Activated CD4-positive, alpha-beta T cell treated with anti-CD3 and anti-CD28 coated beads, Interleukin-2, amount 10 ng/mL, durations not matched to agents 7 days and 5 days (primary cell): ENCODE measurements around the gene TTYH2. TPM values are rescaled to one million over a fixed set of nuclear protein-coding genes. Genes with fewer than 3 reads are reported as not detected.

ENCODE experiments used
- CTCF ChIA-PET: fragments of 350-600 bp; sonication (Branson Sonifier 250); formaldehyde crosslinking; loops from one replicate; lab custom pipeline; 2021; ENCODE audit warnings: antibody characterized with exemption; lab: Charles Lee
- POLR2A ChIA-PET: fragments of 350-600 bp; sonication (Branson Sonifier 250); formaldehyde crosslinking; loops from one replicate; lab custom pipeline; 2021; ENCODE audit warnings: antibody characterized with exemption; lab: Charles Lee
- DNase-seq: peaks from one replicate; pipeline ENCODE4 v3.0.0-alpha.2; 2020
- H3K27ac Mint-ChIP-seq: one replicate; pipeline ENCODE4 v1.8.0; 2021; ENCODE audit warnings: mild to moderate bottlenecking, moderate library complexity, mixed read lengths
- H3K27me3 Mint-ChIP-seq: one replicate; pipeline ENCODE4 v1.8.0; 2021; ENCODE audit warnings: mixed read lengths
- H3K36me3 Mint-ChIP-seq: one replicate; pipeline ENCODE4 v1.8.0; 2021; ENCODE audit warnings: low read depth, mixed read lengths
- H3K4me1 Mint-ChIP-seq: one replicate; pipeline ENCODE4 v1.8.0; 2021; ENCODE audit warnings: mixed read lengths
- H3K4me3 Mint-ChIP-seq: one replicate; pipeline ENCODE4 v1.8.0; 2021; ENCODE audit warnings: mild to moderate bottlenecking, moderate library complexity, mixed read lengths
- H3K9me3 Mint-ChIP-seq: one replicate; pipeline ENCODE4 v1.8.0; 2021; ENCODE audit warnings: mixed read lengths
- total RNA-seq, 2 experiments: library from RNA; stranded (reverse); gene quantifications; one replicate each; pipeline ENCODE4 v1.2.3, GENCODE V29; 2021

The TTYH2 gene
- total RNA-seq, 2 experiments from 2014 or later: 10.2 to 11.9 TPM

DNA sequence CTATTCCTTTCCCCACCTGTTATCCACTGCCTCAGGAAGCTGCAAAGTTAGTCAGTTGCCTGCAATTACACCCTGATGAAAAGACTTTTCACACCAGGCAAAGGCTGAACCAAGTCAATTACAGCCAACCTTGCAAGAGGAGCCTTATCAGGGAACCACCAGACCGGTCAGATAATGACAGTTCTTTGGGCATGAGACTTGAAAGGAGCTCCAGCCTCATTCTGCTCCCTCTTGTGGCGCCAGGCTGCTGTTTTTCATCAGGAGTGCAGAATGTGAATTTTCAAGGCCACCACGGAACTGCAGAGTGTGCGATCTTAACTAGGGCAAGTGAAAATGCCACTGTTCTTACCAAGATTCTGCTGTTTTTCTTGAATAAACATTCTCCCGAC, 83.2 kb downstream of the TTYH2 start:
- Mint-ChIP-seq H3K9me3 (peaks cover 2% of the 10 kb centered on the region), H3K36me3 (peaks cover 2% of the 10 kb centered on the region), H3K27ac (no peak overlapping the region), H3K27me3 (peaks cover 9% of the 10 kb centered on the region), H3K4me1 (peaks cover 23% of the 10 kb centered on the region), H3K4me3 (no peak overlapping the region)
- POLR2A ChIA-PET: no interaction called here
- CTCF ChIA-PET: interaction anchor here (1.2 to 1.5 kb wide), 5 partner anchors 9 to 65 kb away, joined by 3 to 6 read pairs (median 3); partner anchors contain the start of genes BTBD17 and DNAI2
- peak; percentile 56 for DNase-seq

DNA sequence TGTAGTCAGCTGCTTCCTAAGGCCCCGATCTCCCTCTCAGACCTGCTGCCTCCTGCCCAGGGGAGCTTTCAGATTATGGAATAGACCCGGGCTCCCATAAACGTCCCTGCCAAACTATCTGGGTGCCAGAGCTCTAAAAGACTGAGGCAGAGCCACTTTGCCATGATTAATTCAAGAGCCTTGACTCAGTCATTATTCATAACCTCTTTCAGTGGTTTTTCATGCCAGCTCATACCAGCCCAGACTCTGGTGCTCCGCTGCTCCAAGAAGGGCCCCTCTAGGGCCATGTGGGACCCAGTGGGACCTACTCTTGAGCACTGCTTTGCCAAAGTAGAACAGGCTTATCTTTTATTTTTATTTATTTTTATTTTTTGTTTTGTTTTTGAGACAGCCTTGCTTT, 84.6 kb downstream of the TTYH2 start:
- Mint-ChIP-seq H3K9me3 (peaks cover 2% of the 10 kb centered on the region), H3K27me3 (peaks cover 9% of the 10 kb centered on the region), H3K36me3 (peaks cover 2% of the 10 kb centered on the region), H3K4me3 (no peak overlapping the region), H3K27ac (no peak overlapping the region), H3K4me1 (peaks cover 23% of the 10 kb centered on the region)
- ChIA-PET POLR2A (interaction anchor here (0.7 kb wide), 1 partner anchor 110 kb away, joined by 4 read pairs; no protein-coding TSS in a partner anchor), CTCF (interaction anchor here (0.6 to 1.5 kb wide), 9 partner anchors 13 to 908 kb away, joined by 3 to 6 read pairs (median 3); partner anchors contain the start of genes BTBD17 and TTYH2)
- DNase-seq: no peak

DNA sequence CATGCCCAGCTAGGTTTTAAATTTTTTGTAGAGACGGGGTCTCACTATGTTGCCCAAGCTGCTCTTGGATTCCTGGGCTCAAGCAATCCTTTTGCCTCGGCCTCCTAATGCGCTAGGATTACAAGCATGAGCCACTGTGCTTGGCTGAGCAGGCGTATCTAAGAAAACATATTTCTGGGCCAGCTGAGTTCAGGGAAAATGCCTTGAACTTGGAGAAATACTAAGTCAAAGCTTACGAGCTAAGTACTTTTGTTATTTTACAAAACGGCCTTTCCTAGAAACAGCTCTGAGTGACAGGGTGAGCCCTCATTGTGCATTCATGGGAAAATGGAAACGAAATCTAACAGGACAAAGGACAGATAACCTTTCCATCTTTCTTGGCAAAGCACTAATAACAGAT, 85.4 kb downstream of the TTYH2 start:
- Mint-ChIP-seq H3K9me3 (peaks cover 2% of the 10 kb centered on the region), H3K27me3 (peaks cover 9% of the 10 kb centered on the region), H3K27ac (no peak overlapping the region), H3K4me3 (no peak overlapping the region), H3K36me3 (peaks cover 2% of the 10 kb centered on the region), H3K4me1 (peaks cover 23% of the 10 kb centered on the region)
- no peak for DNase-seq
- ChIA-PET POLR2A (no interaction called here), CTCF (interaction anchor here (0.9 to 1.3 kb wide), 5 partner anchors 14 to 159 kb away, joined by 3 to 5 read pairs (median 3); no protein-coding TSS in a partner anchor)

DNA sequence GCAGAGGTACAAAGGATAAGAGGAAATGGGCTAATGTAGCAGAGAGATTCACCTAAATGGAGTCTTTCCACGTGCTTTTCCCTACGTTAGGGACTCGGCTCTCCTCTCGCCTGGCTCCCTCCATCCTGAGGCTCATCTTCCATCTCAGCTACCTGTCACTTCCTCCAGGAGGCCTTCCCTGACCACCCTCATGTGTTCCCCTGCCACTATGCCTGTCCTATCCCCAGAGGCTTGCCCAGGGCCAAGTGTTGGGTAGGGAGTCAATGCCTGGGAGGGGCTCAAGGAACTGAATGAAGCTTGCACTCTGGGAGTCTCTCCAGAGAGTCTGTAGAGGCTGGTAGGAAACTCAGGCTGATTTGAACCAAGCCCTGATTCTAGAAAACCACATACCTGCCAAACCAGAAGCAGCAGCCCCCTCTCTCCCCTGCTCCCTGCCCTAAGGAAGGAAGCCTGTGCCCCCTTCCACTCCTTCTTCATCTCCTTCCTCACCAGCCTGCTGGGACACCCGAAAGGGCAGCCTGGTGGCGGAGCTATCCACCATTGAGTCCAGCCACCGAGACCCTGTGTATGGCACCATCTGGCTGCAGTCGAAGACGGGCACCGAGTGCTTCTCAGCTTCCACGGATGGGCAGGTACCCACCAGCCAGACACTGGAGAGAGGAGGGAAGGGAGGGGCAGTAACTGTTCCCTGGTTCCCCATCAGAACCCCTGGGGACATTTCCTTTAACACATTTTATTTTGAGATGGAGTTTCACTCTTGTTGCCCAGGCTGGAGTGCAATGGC, 86.0 kb downstream of the TTYH2 start:
- peaks cover 9% of the 10 kb centered on the region for H3K27me3 Mint-ChIP-seq
- H3K4me3 Mint-ChIP-seq: no peak overlapping the region
- ChIA-PET POLR2A (no interaction called here), CTCF (interaction anchor here (0.9 to 1.3 kb wide), 4 partner anchors 15 to 182 kb away, joined by 3 to 5 read pairs (median 4); no protein-coding TSS in a partner anchor)
- H3K9me3 Mint-ChIP-seq: peaks cover 2% of the 10 kb centered on the region
- no peak for DNase-seq
- H3K36me3 Mint-ChIP-seq: peaks cover 2% of the 10 kb centered on the region
- no peak overlapping the region for H3K27ac Mint-ChIP-seq
- H3K4me1 Mint-ChIP-seq: peaks cover 23% of the 10 kb centered on the region

DNA sequence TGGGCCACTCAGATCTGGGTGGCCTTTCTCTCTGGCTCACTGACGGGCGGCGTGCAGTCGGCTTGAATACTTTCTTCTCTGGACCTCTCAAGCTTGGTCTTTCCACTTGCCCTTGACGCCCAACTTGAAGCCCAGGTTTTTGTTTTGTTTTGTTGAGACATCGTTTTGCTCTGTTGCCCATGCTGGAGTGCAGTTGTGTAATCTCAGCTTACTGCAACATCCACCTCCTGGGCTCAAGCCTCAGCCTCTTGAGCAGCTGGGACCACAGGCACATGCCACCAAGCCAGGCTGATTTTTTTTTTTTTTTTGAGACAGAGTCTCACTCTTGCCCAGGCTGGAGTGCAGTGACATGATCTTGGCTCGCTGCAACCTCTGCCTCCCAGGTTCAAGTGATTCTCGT, 89.9 kb downstream of the TTYH2 start:
- peaks cover 22% of the 10 kb centered on the region for H3K4me1 Mint-ChIP-seq
- POLR2A ChIA-PET: no interaction called here
- no peak overlapping the region for H3K4me3 Mint-ChIP-seq
- peaks cover 1% of the 10 kb centered on the region for H3K36me3 Mint-ChIP-seq
- peaks cover 7% of the 10 kb centered on the region for H3K27me3 Mint-ChIP-seq
- H3K9me3 Mint-ChIP-seq: no peaks in the 10 kb centered on the region
- CTCF ChIA-PET: interaction anchor here (1.5 kb wide), 1 partner anchor 47 kb away, joined by 3 read pairs; no protein-coding TSS in a partner anchor
- no peak for DNase-seq
- H3K27ac Mint-ChIP-seq: no peak overlapping the region

DNA sequence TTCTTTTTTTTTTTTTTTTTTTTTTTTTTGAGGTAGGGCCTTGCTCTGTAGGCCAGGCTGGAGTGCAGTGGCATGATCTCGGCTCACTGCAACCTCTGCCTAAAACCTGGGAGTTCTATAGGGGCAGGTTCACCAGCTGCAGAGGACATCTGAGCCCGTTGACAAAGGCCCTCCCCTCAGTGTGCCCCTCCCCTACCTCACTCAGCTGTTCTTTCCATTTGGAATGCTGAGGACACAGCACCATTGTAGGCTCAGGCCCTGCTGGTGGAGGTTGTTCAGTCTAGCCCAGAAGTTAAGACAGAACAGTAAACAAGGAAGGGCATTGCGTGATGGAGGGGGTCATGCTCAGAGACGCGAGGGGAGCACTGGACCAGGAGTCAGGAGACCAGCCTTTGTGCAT, 90.8 kb downstream of the TTYH2 start:
- POLR2A ChIA-PET: no interaction called here
- Mint-ChIP-seq H3K36me3 (peaks cover 1% of the 10 kb centered on the region), H3K9me3 (no peaks in the 10 kb centered on the region), H3K4me3 (no peak overlapping the region), H3K27me3 (peaks cover 8% of the 10 kb centered on the region), H3K4me1 (peaks cover 23% of the 10 kb centered on the region), H3K27ac (no peak overlapping the region)
- CTCF ChIA-PET: interaction anchor here (1.0 to 2.2 kb wide), 2 partner anchors 8 to 49 kb away, joined by 4 to 5 read pairs; no protein-coding TSS in a partner anchor
- no peak for DNase-seq

DNA sequence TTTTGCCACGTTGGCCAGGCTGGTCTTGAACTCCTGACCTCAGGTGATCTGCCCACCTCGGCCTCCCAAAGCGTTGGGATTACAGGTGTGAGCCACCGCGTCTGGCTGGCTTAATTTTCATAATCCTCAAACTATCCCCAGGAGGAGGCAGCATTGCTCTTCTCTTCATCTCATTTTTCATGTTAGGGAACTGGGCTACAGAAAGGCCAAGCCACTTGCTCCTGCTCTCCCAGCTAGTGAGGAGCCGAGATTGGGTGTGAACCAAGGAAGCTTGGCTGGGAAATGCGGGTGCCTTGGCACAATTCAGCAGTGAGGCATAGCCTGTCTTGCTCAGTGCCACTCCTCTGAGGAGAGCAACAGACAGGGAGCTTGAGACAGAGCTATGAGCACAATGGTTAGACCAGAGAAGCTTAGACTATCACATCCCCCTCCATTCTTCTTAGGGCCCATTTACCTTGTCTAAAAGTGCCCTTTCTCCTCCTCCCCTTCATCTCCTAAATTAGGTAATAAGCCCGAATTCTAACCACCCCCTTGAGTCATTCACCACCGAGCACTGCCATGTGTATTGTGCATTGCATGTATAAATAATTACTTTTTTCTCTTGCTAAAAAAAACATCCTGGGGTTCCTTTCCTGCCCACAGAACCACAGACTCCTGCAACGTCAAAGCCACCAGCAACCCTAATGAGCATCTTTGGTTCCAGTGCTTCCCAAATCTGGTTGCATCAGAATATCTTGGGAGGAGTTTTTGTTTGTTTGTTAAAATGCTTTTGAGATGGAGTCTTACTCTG, 92.7 kb downstream of the TTYH2 start:
- DNase-seq: no peak
- ChIA-PET CTCF (interaction anchor here (0.6 to 2.2 kb wide), 5 partner anchors 10 to 63 kb away, joined by 3 to 5 read pairs (median 4); no protein-coding TSS in a partner anchor), POLR2A (no interaction called here)
- no peaks in the 10 kb centered on the region for H3K9me3 Mint-ChIP-seq
- H3K27ac Mint-ChIP-seq: peak overlapping the region; percentile 7
- peaks cover 23% of the 10 kb centered on the region for H3K4me1 Mint-ChIP-seq
- H3K36me3 Mint-ChIP-seq: peaks cover 1% of the 10 kb centered on the region
- H3K4me3 Mint-ChIP-seq: no peak overlapping the region
- H3K27me3 Mint-ChIP-seq: peaks cover 8% of the 10 kb centered on the region

DNA sequence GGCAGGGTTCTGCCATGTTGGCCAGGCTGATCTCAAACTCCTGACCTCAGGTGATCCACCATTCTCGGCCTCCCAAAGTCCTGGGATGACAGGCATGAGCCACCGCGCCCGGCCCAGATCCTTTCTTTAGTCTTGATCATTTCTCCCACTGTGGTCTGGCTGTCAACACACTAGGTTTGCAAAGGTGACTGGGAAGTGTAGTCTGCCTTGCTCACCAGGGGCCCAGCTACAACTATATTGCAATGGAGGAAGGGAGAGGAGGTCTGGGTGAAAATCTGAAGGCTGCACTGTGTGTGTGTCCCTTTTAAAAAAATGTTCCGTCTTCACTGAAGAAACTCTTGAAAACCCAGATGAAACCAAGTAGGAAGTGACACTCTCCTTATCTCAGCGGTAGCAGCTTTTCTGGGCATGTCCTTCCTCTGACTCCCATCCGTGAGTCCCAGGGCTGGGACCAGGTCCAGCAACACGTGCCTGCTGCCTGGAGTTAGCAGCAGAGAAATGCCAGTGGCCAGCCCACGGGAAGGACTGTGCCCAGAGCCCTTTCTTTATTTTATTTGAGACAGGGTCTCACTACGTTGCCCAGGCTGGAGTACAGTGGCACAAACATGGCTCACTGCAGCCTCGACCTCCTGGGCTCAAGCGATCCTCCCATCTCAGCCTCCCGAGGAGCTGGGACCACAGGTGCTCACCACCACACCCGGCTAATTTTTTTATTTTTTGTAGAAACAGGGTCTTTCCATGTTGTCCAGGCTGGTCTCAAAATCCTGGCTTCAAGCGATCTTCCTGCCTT, 94.8 kb downstream of the TTYH2 start:
- Mint-ChIP-seq H3K9me3 (peaks cover 5% of the 10 kb centered on the region), H3K4me3 (no peak overlapping the region), H3K27ac (no peak overlapping the region), H3K36me3 (peaks cover 1% of the 10 kb centered on the region), H3K4me1 (peaks cover 19% of the 10 kb centered on the region), H3K27me3 (peaks cover 8% of the 10 kb centered on the region)
- ChIA-PET CTCF (interaction anchor here (0.6 kb wide), 1 partner anchor 755 kb away, joined by 3 read pairs; no protein-coding TSS in a partner anchor), POLR2A (interaction anchor here (1.2 kb wide), 1 partner anchor 10 kb away, joined by 3 read pairs; no protein-coding TSS in a partner anchor)
- DNase-seq: no peak

DNA sequence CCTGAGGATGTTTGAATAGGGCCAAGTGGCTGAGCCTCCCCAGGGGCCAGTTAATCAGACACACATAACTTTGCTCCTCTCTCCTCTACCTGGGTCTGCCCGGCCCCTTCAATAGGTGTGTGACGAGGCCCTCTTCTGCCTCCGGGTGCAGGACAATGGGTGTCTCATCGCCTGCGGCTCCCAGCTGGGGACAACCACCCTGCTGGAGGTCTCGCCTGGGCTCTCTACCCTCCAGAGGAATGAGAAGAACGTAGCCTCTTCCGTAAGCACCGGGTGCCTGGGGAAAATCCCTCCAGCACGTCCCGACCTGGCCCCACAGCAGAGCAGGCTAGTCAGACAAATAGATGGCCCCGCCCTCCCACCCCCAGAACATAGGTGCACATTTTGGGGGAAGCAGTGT, 96.5 kb downstream of the TTYH2 start:
- Mint-ChIP-seq H3K9me3 (peaks cover 5% of the 10 kb centered on the region), H3K27ac (no peak overlapping the region), H3K27me3 (peaks cover 8% of the 10 kb centered on the region), H3K36me3 (peaks cover 1% of the 10 kb centered on the region), H3K4me3 (no peak overlapping the region), H3K4me1 (peaks cover 19% of the 10 kb centered on the region)
- ChIA-PET POLR2A (no interaction called here), CTCF (no interaction called here)
- no peak for DNase-seq

Other genes starting within 250 kb of the TTYH2 start
- gene RPL38, start 9.9 kb upstream of the TTYH2 start, total RNA-seq: 1,000 to 10,000 TPM; 1,114 to 1,326 TPM
- gene DNAI2, start 60.7 kb downstream of the TTYH2 start, total RNA-seq: 1 to 10 TPM; 1.2 to 1.3 TPM
- under 1 TPM; 0.69 to 0.79 TPM for gene KIF19, start 112.7 kb downstream of the TTYH2 start, total RNA-seq
- gene BTBD17, start 148.3 kb downstream of the TTYH2 start, total RNA-seq: not detected
- not detected for gene GPR142, start 153.9 kb downstream of the TTYH2 start, total RNA-seq
- not detected for gene GPRC5C, start 218.5 kb downstream of the TTYH2 start, total RNA-seq